Fibroblast of pulmonary artery (primary cell): ENCODE measurements around the gene OPN1SW.

Experiments used
- DNase-seq: peaks from one replicate; pipeline ENCODE4 v3.0.0-alpha.2; 2010; ENCODE audit warnings: low read depth
- H3K4me3 ChIP-seq: replicated peaks from 2 replicates; pipeline ENCODE4 v1.5.1; 2011; ENCODE audit warnings: low read depth, mild to moderate bottlenecking, control low read depth, low read length, moderate library complexity
- CTCF ChIP-seq: IDR thresholded peaks from 2 replicates; pipeline ENCODE4 v1.5.1; 2011; ENCODE audit warnings: mild to moderate bottlenecking, control low read depth, low read length, inconsistent platforms; ENCODE audit errors: missing control alignments

OPN1SW gene

GRCh38 chr7:128763541-128763940, 12.1 kb downstream of the OPN1SW start:
- peak; percentile 28 for DNase-seq
- TF ChIP-seq CTCF: no peak

DNA sequence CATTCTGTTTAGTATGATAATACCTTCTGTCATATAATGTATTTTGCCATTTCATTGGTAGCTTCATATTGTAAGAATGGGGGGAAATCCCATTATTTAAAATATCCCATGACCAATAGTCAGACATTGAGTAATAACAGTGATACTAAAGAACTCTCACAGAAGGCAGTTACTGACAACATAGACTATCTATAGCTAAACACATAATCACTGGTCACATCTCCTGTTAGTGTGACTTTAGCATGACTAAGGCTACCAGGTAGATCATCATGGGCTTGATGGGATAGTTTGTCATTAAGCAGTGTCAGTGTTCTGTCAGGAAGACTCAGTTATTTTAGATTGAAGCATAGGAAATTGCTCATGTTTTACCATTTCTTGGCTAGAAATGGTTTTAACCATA, 16.4 kb downstream of the OPN1SW start:
- no peak for DNase-seq
- no peak for TF ChIP-seq CTCF
- no peak overlapping the region for H3K4me3 ChIP-seq

More at GRCh38 chr7:128763541-128763940, 12.1 kb downstream of the OPN1SW start:
- no peak overlapping the region for H3K4me3 ChIP-seq

- TF ChIP-seq CTCF: no peak
- H3K4me3 ChIP-seq: no peak overlapping the region
Measured at GRCh38 chr7:128758553-128758952, 17.0 kb downstream of the OPN1SW start.

GRCh38 chr7:128757203-128757602, 18.4 kb downstream of the OPN1SW start:
- no peak overlapping the region for H3K4me3 ChIP-seq
- TF ChIP-seq CTCF: no peak
- DNase-seq: no peak

More at GRCh38 chr7:128758553-128758952, 17.0 kb downstream of the OPN1SW start:
- DNase-seq: no peak

DNA sequence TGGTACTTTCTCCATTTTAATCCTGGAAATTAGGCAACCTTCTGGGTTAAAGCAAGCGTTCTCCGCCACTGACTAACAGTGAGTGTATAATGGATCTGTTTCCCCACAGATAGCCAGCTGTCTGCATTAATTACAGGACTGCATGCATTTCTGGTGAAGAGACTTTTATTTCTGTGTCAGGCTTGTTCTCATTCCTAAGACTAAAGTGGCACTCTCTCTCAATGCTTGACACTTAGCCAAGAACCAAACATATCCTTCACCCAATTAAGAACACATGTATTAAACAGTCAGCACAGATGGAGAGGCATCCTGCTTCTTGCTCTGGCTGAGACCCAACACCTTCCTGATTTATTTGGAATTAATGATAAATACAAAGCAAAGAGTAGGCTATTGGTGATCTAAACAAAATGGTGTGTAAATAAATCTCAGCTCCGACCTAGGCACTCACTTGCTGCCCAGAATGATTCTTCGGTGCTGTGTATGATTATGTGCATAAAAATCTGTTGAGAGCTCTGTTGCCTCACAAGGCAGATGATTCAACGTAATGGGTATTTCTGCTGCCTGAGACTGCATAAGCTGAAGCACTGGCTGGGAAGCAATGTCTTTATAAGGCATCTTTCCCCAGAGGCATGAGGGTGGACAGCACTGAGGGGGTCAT, 19.6 kb downstream of the OPN1SW start:
- DNase-seq: peak; percentile 72
- no peak for TF ChIP-seq CTCF
- H3K4me3 ChIP-seq: no peak overlapping the region

GRCh38 chr7:128755075-128755818, 20.3 kb downstream of the OPN1SW start:
- TF ChIP-seq CTCF: no peak
- no peak for DNase-seq
- H3K4me3 ChIP-seq: no peak overlapping the region
